ENCODE data around the gene CRELD2.

DNA sequence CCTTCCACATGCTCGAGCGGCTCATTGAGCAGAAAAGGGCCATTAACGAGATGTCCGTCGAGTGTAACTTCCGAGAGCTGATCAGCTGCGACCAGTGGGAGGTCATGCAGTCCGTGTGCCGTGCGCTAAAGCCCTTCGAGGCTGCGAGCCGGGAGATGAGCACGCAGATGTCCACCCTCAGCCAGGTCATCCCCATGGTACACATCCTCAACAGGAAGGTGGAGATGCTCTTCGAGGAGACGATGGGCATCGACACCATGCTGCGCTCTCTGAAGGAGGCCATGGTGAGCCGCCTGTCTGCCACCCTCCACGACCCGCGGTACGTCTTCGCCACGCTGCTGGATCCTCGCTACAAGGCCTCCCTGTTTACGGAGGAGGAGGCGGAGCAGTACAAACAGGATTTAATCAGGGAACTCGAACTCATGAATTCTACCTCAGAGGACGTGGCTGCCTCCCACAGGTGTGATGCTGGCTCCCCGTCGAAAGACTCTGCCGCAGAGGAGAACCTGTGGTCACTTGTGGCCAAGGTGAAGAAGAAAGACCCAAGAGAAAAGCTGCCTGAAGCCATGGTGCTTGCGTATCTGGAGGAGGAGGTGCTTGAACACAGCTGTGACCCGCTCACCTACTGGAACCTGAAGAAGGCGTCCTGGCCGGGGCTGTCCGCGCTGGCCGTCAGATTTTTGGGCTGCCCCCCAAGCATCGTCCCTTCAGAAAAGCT lies 31.9 kb upstream of the CRELD2 start:
- no peak for TF ChIP-seq SIN3A (conservative IDR thresholded peaks at IDR 0.05 in 1 of 2, IDR thresholded peaks at IDR 0.05 in 1 of 2; ENCODE audit: low read depth in 1 of 2, low read length in 2 of 2)
- no peak for TF ChIP-seq RFX5 (IDR thresholded peaks at IDR 0.05; ENCODE audit: borderline replicate concordance, low read depth, low read length)
- no peak for TF ChIP-seq EZH2 (IDR thresholded peaks at IDR 0.05; ENCODE audit: low read depth, low read length, severe bottlenecking)
- no peak for TF ChIP-seq RXRA (IDR thresholded peaks at IDR 0.05; ENCODE audit: insufficient read depth, low read depth, low read length)
- TF ChIP-seq, protein P1, sequence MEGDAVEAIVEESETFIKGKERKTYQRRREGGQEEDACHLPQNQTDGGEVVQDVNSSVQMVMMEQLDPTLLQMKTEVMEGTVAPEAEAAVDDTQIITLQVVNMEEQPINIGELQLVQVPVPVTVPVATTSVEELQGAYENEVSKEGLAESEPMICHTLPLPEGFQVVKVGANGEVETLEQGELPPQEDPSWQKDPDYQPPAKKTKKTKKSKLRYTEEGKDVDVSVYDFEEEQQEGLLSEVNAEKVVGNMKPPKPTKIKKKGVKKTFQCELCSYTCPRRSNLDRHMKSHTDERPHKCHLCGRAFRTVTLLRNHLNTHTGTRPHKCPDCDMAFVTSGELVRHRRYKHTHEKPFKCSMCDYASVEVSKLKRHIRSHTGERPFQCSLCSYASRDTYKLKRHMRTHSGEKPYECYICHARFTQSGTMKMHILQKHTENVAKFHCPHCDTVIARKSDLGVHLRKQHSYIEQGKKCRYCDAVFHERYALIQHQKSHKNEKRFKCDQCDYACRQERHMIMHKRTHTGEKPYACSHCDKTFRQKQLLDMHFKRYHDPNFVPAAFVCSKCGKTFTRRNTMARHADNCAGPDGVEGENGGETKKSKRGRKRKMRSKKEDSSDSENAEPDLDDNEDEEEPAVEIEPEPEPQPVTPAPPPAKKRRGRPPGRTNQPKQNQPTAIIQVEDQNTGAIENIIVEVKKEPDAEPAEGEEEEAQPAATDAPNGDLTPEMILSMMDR (IDR thresholded peaks at IDR 0.05; ENCODE audit: control extremely low read depth in 1 of 3, insufficient read depth in 1 of 3, low read depth in 1 of 3, low read length in 3 of 3) = no peak
